Loucy (cell line): ENCODE data around the gene RFXAP.

ENCODE experiments used
- H2AFZ ChIP-seq: fragments of 200-600 bp; sonication (generic); 2 replicates; pipeline ENCODE4 v1.6.0; 2016; ENCODE audit warnings: antibody characterized with exemption, mild to moderate bottlenecking, low read length, moderate library complexity
- H3F3A ChIP-seq: fragments of 200-600 bp; 2 replicates; pipeline ENCODE4 v1.6.0; 2016; ENCODE audit warnings: antibody characterized with exemption, low read depth, mild to moderate bottlenecking
- H3K27me3 ChIP-seq: fragments of 200-600 bp; sonication (generic); 2 replicates; pipeline ENCODE4 v1.6.1; 2014; ENCODE audit warnings: low read length, mild to moderate bottlenecking; ENCODE audit not compliant: insufficient read depth, poor library complexity, severe bottlenecking
- H3K36me3 ChIP-seq: fragments of 200-600 bp; sonication (generic); 2 replicates; pipeline ENCODE4 v1.6.1; 2016; ENCODE audit warnings: low read length; ENCODE audit not compliant: insufficient read depth
- H3K4me1 ChIP-seq: fragments of 200-600 bp; sonication (generic); 2 replicates; pipeline ENCODE4 v1.5.1; 2014; ENCODE audit warnings: low read length, mild to moderate bottlenecking; ENCODE audit not compliant: insufficient read depth, poor library complexity, severe bottlenecking
- H3K4me2 ChIP-seq: fragments of 200-600 bp; sonication (generic); 2 replicates; pipeline ENCODE4 v1.6.0; 2014; ENCODE audit warnings: antibody characterized with exemption, low read length, low read depth, mild to moderate bottlenecking; ENCODE audit not compliant: poor library complexity, severe bottlenecking
- H3K4me3 ChIP-seq: fragments of 200-600 bp; sonication (generic); 2 replicates; pipeline ENCODE4 v1.5.1; 2014; ENCODE audit warnings: low read length, mild to moderate bottlenecking, mixed read lengths; ENCODE audit not compliant: poor library complexity, severe bottlenecking
- H3K79me2 ChIP-seq: fragments of 200-600 bp; sonication (generic); 2 replicates; pipeline ENCODE4 v1.6.1; 2014; ENCODE audit warnings: low read length; ENCODE audit not compliant: insufficient read depth
- H3K9ac ChIP-seq: fragments of 200-600 bp; sonication (generic); 2 replicates; pipeline ENCODE4 v1.6.0; 2014; ENCODE audit warnings: mild to moderate bottlenecking, low read depth, low read length, moderate library complexity; ENCODE audit not compliant: poor library complexity, severe bottlenecking
- H3K9me2 ChIP-seq: fragments of 200-600 bp; sonication (generic); replicated peaks from 2 replicates; pipeline ENCODE4 v1.6.1; 2016; ENCODE audit warnings: low read depth, low read length, mixed read lengths
- H3K9me3 ChIP-seq: fragments of 200-600 bp; sonication (generic); 2 replicates; pipeline ENCODE4 v1.6.1; 2014; ENCODE audit warnings: mild to moderate bottlenecking, antibody characterized with exemption, low read length, low read depth; ENCODE audit not compliant: insufficient read depth
- H4K20me1 ChIP-seq: fragments of 200-600 bp; sonication (generic); 2 replicates; pipeline ENCODE4 v1.6.0; 2014; ENCODE audit warnings: antibody characterized with exemption, low read length, mild to moderate bottlenecking; ENCODE audit not compliant: insufficient read depth, poor library complexity, severe bottlenecking
- CTCF ChIP-seq: fragments of 200-600 bp; sonication (generic); conservative IDR thresholded peaks from 2 replicates; pipeline ENCODE4 v1.5.1; 2014; ENCODE audit warnings: mild to moderate bottlenecking, antibody characterized with exemption, low read length
- EZH2phosphoT487 ChIP-seq: fragments of 200-600 bp; IDR thresholded peaks from 2 replicates; pipeline ENCODE4 v1.6.1; 2018; ENCODE audit warnings: antibody characterized with exemption, mild to moderate bottlenecking, moderate library complexity, borderline replicate concordance

Gene RFXAP

GRCh38 chr13:36788276-36788675 lies 30.7 kb upstream of the RFXAP start:
- no peaks in the 10 kb centered on the region for H3K27me3 ChIP-seq
- H3K4me1 ChIP-seq = peaks cover 12% of the 10 kb centered on the region
- no peaks in the 10 kb centered on the region for H3K36me3 ChIP-seq
- no peaks in the 10 kb centered on the region for H3K79me2 ChIP-seq
- no peak for TF ChIP-seq EZH2phosphoT487
- TF ChIP-seq CTCF = no peak
- H3K4me3 ChIP-seq = no peak overlapping the region
- H3F3A ChIP-seq = no peaks in the 10 kb centered on the region
- no peaks in the 10 kb centered on the region for H3K9me2 ChIP-seq
- H2AFZ ChIP-seq = no peak overlapping the region
- H3K9ac ChIP-seq = no peak overlapping the region
- no peaks in the 10 kb centered on the region for H4K20me1 ChIP-seq
- H3K4me2 ChIP-seq = no peak overlapping the region
- H3K9me3 ChIP-seq = no peaks in the 10 kb centered on the region

DNA sequence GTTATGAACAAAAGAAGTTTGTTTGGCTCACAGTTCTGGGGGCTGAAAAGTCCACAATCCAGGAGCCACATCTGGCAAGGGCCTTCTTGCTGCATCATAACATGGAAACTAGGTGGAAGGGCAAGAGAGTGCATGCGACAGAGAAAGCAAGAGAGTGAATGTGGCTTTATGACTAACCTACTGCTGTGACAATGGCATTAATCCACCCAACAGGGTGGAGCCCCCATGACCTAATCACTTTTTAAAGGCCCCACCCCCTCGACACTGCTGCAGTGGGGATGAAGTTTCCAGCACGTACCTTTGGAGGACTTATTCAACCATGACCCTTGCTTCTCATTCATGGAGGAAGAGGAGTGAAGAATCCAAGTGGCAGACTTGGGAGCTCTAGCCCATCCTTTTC lies 30.0 kb upstream of the RFXAP start:
- H3F3A ChIP-seq = no peaks in the 10 kb centered on the region
- H3K79me2 ChIP-seq = no peaks in the 10 kb centered on the region
- no peaks in the 10 kb centered on the region for H3K9me3 ChIP-seq
- H3K4me2 ChIP-seq = no peak overlapping the region
- peaks cover 12% of the 10 kb centered on the region for H3K4me1 ChIP-seq
- H2AFZ ChIP-seq = no peak overlapping the region
- TF ChIP-seq CTCF = no peak
- TF ChIP-seq EZH2phosphoT487 = no peak
- H3K27me3 ChIP-seq = no peaks in the 10 kb centered on the region
- H3K36me3 ChIP-seq = no peaks in the 10 kb centered on the region
- no peak overlapping the region for H3K4me3 ChIP-seq
- no peak overlapping the region for H3K9ac ChIP-seq
- H4K20me1 ChIP-seq = no peaks in the 10 kb centered on the region
- no peaks in the 10 kb centered on the region for H3K9me2 ChIP-seq

GRCh38 chr13:36789730-36790129 lies 29.3 kb upstream of the RFXAP start:
- Histone ChIP-seq H3K9me3 (no peaks in the 10 kb centered on the region), H3K9me2 (no peaks in the 10 kb centered on the region), H3K4me2 (no peak overlapping the region), H3K9ac (no peak overlapping the region), H3K36me3 (no peaks in the 10 kb centered on the region), H4K20me1 (no peaks in the 10 kb centered on the region), H2AFZ (no peak overlapping the region), H3K4me3 (no peak overlapping the region), H3K4me1 (peaks cover 12% of the 10 kb centered on the region), H3K79me2 (no peaks in the 10 kb centered on the region), H3F3A (no peaks in the 10 kb centered on the region), H3K27me3 (no peaks in the 10 kb centered on the region)
- TF ChIP-seq CTCF (no peak), EZH2phosphoT487 (no peak)
